ENCODE results near the gene PKNOX2. TPM values are rescaled to one million over a fixed set of nuclear protein-coding genes. Genes with fewer than 3 reads are reported as not detected.

Gene PKNOX2
- total RNA-seq, 2 experiments from 2014 or later: not detected

DNA sequence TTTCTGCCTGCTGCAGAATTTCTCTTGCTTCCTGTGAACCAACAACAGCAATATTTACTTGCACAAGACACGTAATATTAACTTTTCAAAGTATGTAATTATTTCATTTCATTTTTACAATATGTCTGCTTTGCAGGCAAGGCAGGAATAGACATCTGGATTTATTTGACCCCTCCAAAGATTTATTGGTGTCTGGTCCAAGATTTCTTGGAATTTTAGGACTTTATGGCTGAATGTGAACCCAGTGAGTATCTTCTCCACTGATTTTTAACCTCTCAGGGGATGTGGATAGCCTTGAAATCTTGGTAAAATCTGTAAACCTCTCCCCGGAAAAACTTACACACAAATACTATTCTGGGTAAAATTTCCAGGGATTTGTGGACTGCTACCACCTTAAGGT, 61.5 kb downstream of the PKNOX2 start:
- Histone ChIP-seq H4K20me1 (ENCODE audit: insufficient read depth, low read length) (no peaks in the 10 kb centered on the region), H3K4me1 (ENCODE audit: insufficient read depth, low read length, poor library complexity, severe bottlenecking) (no peaks in the 10 kb centered on the region), H3K9me3 (ENCODE audit: low read length) (no peaks in the 10 kb centered on the region), H3K9me2 (ENCODE audit: insufficient read depth, low read length) (no peaks in the 10 kb centered on the region), H3K36me3 (ENCODE audit: insufficient read depth, low read length) (no peaks in the 10 kb centered on the region), H2AFZ (ENCODE audit: low read length) (no peak overlapping the region), H3K4me2 (ENCODE audit: low read length) (no peak overlapping the region), H3K4me3 (ENCODE audit: low read depth, low read length, poor library complexity, severe bottlenecking) (no peak overlapping the region), H3K27ac (ENCODE audit: low read depth, low read length, poor library complexity, severe bottlenecking) (no peak overlapping the region), H3K79me2 (ENCODE audit: insufficient read depth, low read depth, low read length) (no peaks in the 10 kb centered on the region)
- TF ChIP-seq, protein P1, sequence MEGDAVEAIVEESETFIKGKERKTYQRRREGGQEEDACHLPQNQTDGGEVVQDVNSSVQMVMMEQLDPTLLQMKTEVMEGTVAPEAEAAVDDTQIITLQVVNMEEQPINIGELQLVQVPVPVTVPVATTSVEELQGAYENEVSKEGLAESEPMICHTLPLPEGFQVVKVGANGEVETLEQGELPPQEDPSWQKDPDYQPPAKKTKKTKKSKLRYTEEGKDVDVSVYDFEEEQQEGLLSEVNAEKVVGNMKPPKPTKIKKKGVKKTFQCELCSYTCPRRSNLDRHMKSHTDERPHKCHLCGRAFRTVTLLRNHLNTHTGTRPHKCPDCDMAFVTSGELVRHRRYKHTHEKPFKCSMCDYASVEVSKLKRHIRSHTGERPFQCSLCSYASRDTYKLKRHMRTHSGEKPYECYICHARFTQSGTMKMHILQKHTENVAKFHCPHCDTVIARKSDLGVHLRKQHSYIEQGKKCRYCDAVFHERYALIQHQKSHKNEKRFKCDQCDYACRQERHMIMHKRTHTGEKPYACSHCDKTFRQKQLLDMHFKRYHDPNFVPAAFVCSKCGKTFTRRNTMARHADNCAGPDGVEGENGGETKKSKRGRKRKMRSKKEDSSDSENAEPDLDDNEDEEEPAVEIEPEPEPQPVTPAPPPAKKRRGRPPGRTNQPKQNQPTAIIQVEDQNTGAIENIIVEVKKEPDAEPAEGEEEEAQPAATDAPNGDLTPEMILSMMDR (conservative IDR thresholded peaks at IDR 0.05; ENCODE audit: low read length): no peak
- TF ChIP-seq EZH2phosphoT487 (IDR thresholded peaks at IDR 0.05; ENCODE audit: borderline replicate concordance, low read depth, low read length): no peak
- intact Hi-C loops (cut with micrococcal nuclease; ENCODE audit: unreplicated experiment): no loop called here
- BruUV-seq (replicated peaks): no TSS peak
- DNase-seq (ENCODE audit: low spot score): no peak
- ChIA-PET POLR2A (no interaction called here), CTCF (ENCODE audit: unreplicated experiment) (no interaction called here)

DNA sequence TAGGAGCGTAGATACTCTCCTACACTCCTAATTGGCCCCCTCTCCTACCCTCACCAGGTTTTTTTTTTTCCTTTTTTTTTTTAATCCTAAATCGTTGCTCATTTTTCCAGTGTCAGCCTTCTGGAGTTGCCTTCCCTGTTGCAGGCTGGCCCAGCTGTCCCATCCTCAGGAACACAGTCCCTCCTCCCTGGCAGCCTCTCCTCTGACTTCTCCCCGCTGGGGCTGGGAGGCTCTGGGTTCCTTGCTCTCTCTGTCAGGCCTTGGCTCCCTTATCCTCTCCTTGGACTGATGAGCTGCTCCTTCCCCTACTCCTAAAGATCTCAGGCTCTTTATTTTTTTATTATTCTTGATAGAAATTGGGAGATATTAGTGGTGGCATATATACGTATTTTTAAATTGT, 62.2 kb downstream of the PKNOX2 start:
- Histone ChIP-seq H3K79me2 (ENCODE audit: insufficient read depth, low read depth, low read length) (no peaks in the 10 kb centered on the region), H4K20me1 (ENCODE audit: insufficient read depth, low read length) (no peaks in the 10 kb centered on the region), H3K4me2 (ENCODE audit: low read length) (no peak overlapping the region), H3K4me3 (ENCODE audit: low read depth, low read length, poor library complexity, severe bottlenecking) (no peak overlapping the region), H3K4me1 (ENCODE audit: insufficient read depth, low read length, poor library complexity, severe bottlenecking) (no peaks in the 10 kb centered on the region), H3K27ac (ENCODE audit: low read depth, low read length, poor library complexity, severe bottlenecking) (no peak overlapping the region), H3K9me3 (ENCODE audit: low read length) (no peaks in the 10 kb centered on the region), H3K36me3 (ENCODE audit: insufficient read depth, low read length) (no peaks in the 10 kb centered on the region), H2AFZ (ENCODE audit: low read length) (no peak overlapping the region), H3K9me2 (ENCODE audit: insufficient read depth, low read length) (no peaks in the 10 kb centered on the region)
- POLR2A ChIA-PET: no interaction called here
- no peak for TF ChIP-seq EZH2phosphoT487 (IDR thresholded peaks at IDR 0.05; ENCODE audit: borderline replicate concordance, low read depth, low read length)
- TF ChIP-seq, protein P1 (conservative IDR thresholded peaks at IDR 0.05; ENCODE audit: low read length): no peak
- intact Hi-C loops (cut with micrococcal nuclease; ENCODE audit: unreplicated experiment): no loop called here
- DNase-seq (ENCODE audit: low spot score): no peak
- BruUV-seq (replicated peaks): no TSS peak
- CTCF ChIA-PET (ENCODE audit: unreplicated experiment): no interaction called here

DNA sequence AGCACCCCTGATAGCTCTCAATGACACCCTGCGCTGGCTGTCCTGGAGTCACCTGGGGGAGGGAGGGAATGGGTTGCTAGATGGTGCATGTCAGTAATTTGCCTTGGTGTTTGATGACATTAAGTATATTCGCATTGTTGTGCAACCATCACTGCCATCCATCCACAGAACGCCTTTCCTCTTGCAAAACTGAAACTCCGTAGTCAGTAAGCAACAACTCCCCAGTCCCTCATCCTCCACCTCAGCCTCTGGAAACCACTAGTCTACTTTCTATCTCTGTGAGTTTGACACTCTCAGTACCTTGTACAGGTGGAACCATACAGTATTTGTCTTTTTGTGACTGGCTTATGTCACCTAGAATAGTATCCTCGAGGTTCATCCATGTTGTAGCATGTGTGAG, 62.6 kb downstream of the PKNOX2 start:
- Histone ChIP-seq H3K4me3 (ENCODE audit: low read depth, low read length, poor library complexity, severe bottlenecking) (no peak overlapping the region), H3K79me2 (ENCODE audit: insufficient read depth, low read depth, low read length) (no peaks in the 10 kb centered on the region), H3K9me3 (ENCODE audit: low read length) (no peaks in the 10 kb centered on the region), H3K27ac (ENCODE audit: low read depth, low read length, poor library complexity, severe bottlenecking) (no peak overlapping the region), H3K4me1 (ENCODE audit: insufficient read depth, low read length, poor library complexity, severe bottlenecking) (no peaks in the 10 kb centered on the region), H4K20me1 (ENCODE audit: insufficient read depth, low read length) (no peaks in the 10 kb centered on the region), H3K36me3 (ENCODE audit: insufficient read depth, low read length) (no peaks in the 10 kb centered on the region), H2AFZ (ENCODE audit: low read length) (no peak overlapping the region), H3K4me2 (ENCODE audit: low read length) (no peak overlapping the region), H3K9me2 (ENCODE audit: insufficient read depth, low read length) (no peaks in the 10 kb centered on the region)
- ChIA-PET CTCF (ENCODE audit: unreplicated experiment) (no interaction called here), POLR2A (no interaction called here)
- TF ChIP-seq EZH2phosphoT487 (IDR thresholded peaks at IDR 0.05; ENCODE audit: borderline replicate concordance, low read depth, low read length): no peak
- TF ChIP-seq, protein P1 (conservative IDR thresholded peaks at IDR 0.05; ENCODE audit: low read length): no peak
- DNase-seq (ENCODE audit: low spot score): no peak
- intact Hi-C loops (cut with micrococcal nuclease; ENCODE audit: unreplicated experiment): no loop called here
- no TSS peak for BruUV-seq (replicated peaks)

Measured in OCI-LY7 (cell line).